ENCODE results near the gene CDC42EP5. TPM values are rescaled to one million over a fixed set of nuclear protein-coding genes. Genes with fewer than 3 reads are reported as not detected.

Gene CDC42EP5
- total RNA-seq, 2 experiments from 2014 or later = 0.34 TPM; not detected in 1

- DNase-seq = no peak
- Mint-ChIP-seq H3K9me3 (no peaks in the 10 kb centered on the region), H3K27ac (no peak overlapping the region), H3K4me1 (peaks cover 21% of the 10 kb centered on the region), H3K27me3 (peaks cover 20% of the 10 kb centered on the region), H3K4me3 (no peak overlapping the region), H3K36me3 (no peaks in the 10 kb centered on the region)
These were observed 39.4 kb downstream of the CDC42EP5 start for GRCh38 chr19:54433697-54434096.

GRCh38 chr19:54432144-54432738 lies 40.9 kb downstream of the CDC42EP5 start:
- Mint-ChIP-seq H3K27me3 (peaks cover 34% of the 10 kb centered on the region), H3K27ac (no peak overlapping the region), H3K9me3 (no peaks in the 10 kb centered on the region), H3K4me3 (no peak overlapping the region), H3K4me1 (peaks cover 21% of the 10 kb centered on the region), H3K36me3 (no peaks in the 10 kb centered on the region)
- DNase-seq = no peak

- H3K27me3 Mint-ChIP-seq = peaks cover 41% of the 10 kb centered on the region
- no peaks in the 10 kb centered on the region for H3K36me3 Mint-ChIP-seq
- no peak overlapping the region for H3K4me3 Mint-ChIP-seq
- no peaks in the 10 kb centered on the region for H3K9me3 Mint-ChIP-seq
- H3K4me1 Mint-ChIP-seq = peaks cover 20% of the 10 kb centered on the region
- DNase-seq = no peak
- H3K27ac Mint-ChIP-seq = no peak overlapping the region
These were observed 41.7 kb downstream of the CDC42EP5 start for GRCh38 chr19:54431255-54431838.

GRCh38 chr19:54430306-54431254 lies 42.5 kb downstream of the CDC42EP5 start:
- Mint-ChIP-seq H3K4me3 (no peak overlapping the region), H3K9me3 (no peaks in the 10 kb centered on the region), H3K36me3 (no peaks in the 10 kb centered on the region), H3K4me1 (peaks cover 20% of the 10 kb centered on the region), H3K27ac (no peak overlapping the region), H3K27me3 (peaks cover 48% of the 10 kb centered on the region)
- peak; percentile 51 for DNase-seq

GRCh38 chr19:54429545-54430227 lies 43.4 kb downstream of the CDC42EP5 start:
- Mint-ChIP-seq H3K4me1 (peaks cover 14% of the 10 kb centered on the region), H3K27me3 (peaks cover 57% of the 10 kb centered on the region), H3K4me3 (no peak overlapping the region), H3K36me3 (no peaks in the 10 kb centered on the region), H3K9me3 (no peaks in the 10 kb centered on the region), H3K27ac (no peak overlapping the region)
- DNase-seq = no peak

GRCh38 chr19:54429176-54429495 lies 44.0 kb downstream of the CDC42EP5 start:
- Mint-ChIP-seq H3K9me3 (no peaks in the 10 kb centered on the region), H3K36me3 (no peaks in the 10 kb centered on the region), H3K4me1 (peaks cover 9% of the 10 kb centered on the region), H3K27ac (no peak overlapping the region), H3K27me3 (peaks cover 59% of the 10 kb centered on the region), H3K4me3 (no peak overlapping the region)
- no peak for DNase-seq

GRCh38 chr19:54428323-54429175 lies 44.5 kb downstream of the CDC42EP5 start:
- H3K9me3 Mint-ChIP-seq = no peaks in the 10 kb centered on the region
- no peak overlapping the region for H3K4me3 Mint-ChIP-seq
- no peak for DNase-seq
- no peaks in the 10 kb centered on the region for H3K36me3 Mint-ChIP-seq
- H3K4me1 Mint-ChIP-seq = peaks cover 6% of the 10 kb centered on the region
- peaks cover 63% of the 10 kb centered on the region for H3K27me3 Mint-ChIP-seq
- H3K27ac Mint-ChIP-seq = no peak overlapping the region

GRCh38 chr19:54427586-54427985 lies 45.5 kb downstream of the CDC42EP5 start:
- no peak for DNase-seq
- no peaks in the 10 kb centered on the region for H3K36me3 Mint-ChIP-seq
- no peak overlapping the region for H3K4me3 Mint-ChIP-seq
- H3K9me3 Mint-ChIP-seq = no peaks in the 10 kb centered on the region
- H3K4me1 Mint-ChIP-seq = peaks cover 6% of the 10 kb centered on the region
- no peak overlapping the region for H3K27ac Mint-ChIP-seq
- peaks cover 65% of the 10 kb centered on the region for H3K27me3 Mint-ChIP-seq

GRCh38 chr19:54426291-54426931 lies 46.7 kb downstream of the CDC42EP5 start:
- Mint-ChIP-seq H3K36me3 (no peaks in the 10 kb centered on the region), H3K4me3 (no peak overlapping the region), H3K4me1 (peaks cover 6% of the 10 kb centered on the region), H3K9me3 (no peaks in the 10 kb centered on the region), H3K27ac (no peak overlapping the region), H3K27me3 (peaks cover 64% of the 10 kb centered on the region)
- no peak for DNase-seq

- Mint-ChIP-seq H3K9me3 (no peaks in the 10 kb centered on the region), H3K27ac (no peak overlapping the region), H3K27me3 (peaks cover 61% of the 10 kb centered on the region), H3K36me3 (no peaks in the 10 kb centered on the region), H3K4me3 (no peak overlapping the region), H3K4me1 (peaks cover 2% of the 10 kb centered on the region)
- no peak for DNase-seq
These were observed 47.7 kb downstream of the CDC42EP5 start for GRCh38 chr19:54425382-54425723.

GRCh38 chr19:54424660-54425381 lies 48.3 kb downstream of the CDC42EP5 start:
- H3K4me1 Mint-ChIP-seq = no peaks in the 10 kb centered on the region
- H3K27me3 Mint-ChIP-seq = peaks cover 58% of the 10 kb centered on the region
- H3K4me3 Mint-ChIP-seq = no peak overlapping the region
- H3K36me3 Mint-ChIP-seq = no peaks in the 10 kb centered on the region
- H3K9me3 Mint-ChIP-seq = no peaks in the 10 kb centered on the region
- H3K27ac Mint-ChIP-seq = no peak overlapping the region
- DNase-seq = no peak

GRCh38 chr19:54424201-54424600 lies 48.9 kb downstream of the CDC42EP5 start:
- Mint-ChIP-seq H3K36me3 (no peaks in the 10 kb centered on the region), H3K9me3 (no peaks in the 10 kb centered on the region), H3K4me3 (no peak overlapping the region), H3K27ac (no peak overlapping the region), H3K4me1 (no peaks in the 10 kb centered on the region), H3K27me3 (peaks cover 60% of the 10 kb centered on the region)
- DNase-seq = no peak

GRCh38 chr19:54422136-54422535 lies 51.0 kb downstream of the CDC42EP5 start:
- Mint-ChIP-seq H3K4me3 (no peak overlapping the region), H3K36me3 (no peaks in the 10 kb centered on the region), H3K27me3 (peaks cover 47% of the 10 kb centered on the region), H3K9me3 (no peaks in the 10 kb centered on the region), H3K27ac (no peak overlapping the region), H3K4me1 (peaks cover 11% of the 10 kb centered on the region)
- no peak for DNase-seq
